MM.1S (cell line): ENCODE measurements around the gene ENOX1.

Experiments
- DNase-seq: peaks from one replicate; pipeline ENCODE4 v3.0.0-alpha.2; 2015
- H2AFZ ChIP-seq: fragments of 300-600 bp; sonication (generic); 2 replicates; pipeline ENCODE4 v1.6.0; 2016; ENCODE audit warnings: antibody characterized with exemption, low read length
- H3F3A ChIP-seq: fragments of 300-600 bp; sonication (generic); 2 replicates; pipeline ENCODE4 v1.6.1; 2016; ENCODE audit warnings: mild to moderate bottlenecking, antibody characterized with exemption, low read length, moderate library complexity, mixed read lengths; ENCODE audit not compliant: insufficient read depth
- H3K27ac ChIP-seq: fragments of 300-600 bp; sonication (generic); 2 replicates; pipeline ENCODE4 v1.5.1; 2016; ENCODE audit warnings: mild to moderate bottlenecking, low read length
- H3K27me3 ChIP-seq: fragments of 300-600 bp; sonication (generic); replicated peaks from 2 replicates; pipeline ENCODE4 v1.6.0; 2016; ENCODE audit warnings: low read length; ENCODE audit not compliant: insufficient read depth
- H3K36me3 ChIP-seq: fragments of 300-600 bp; sonication (generic); replicated peaks from 2 replicates; pipeline ENCODE4 v1.6.1; 2016; ENCODE audit warnings: mild to moderate bottlenecking, low read length, mixed read lengths; ENCODE audit not compliant: insufficient read depth
- H3K4me1 ChIP-seq: fragments of 300-600 bp; sonication (generic); 2 replicates; pipeline ENCODE4 v1.6.1; 2016; ENCODE audit warnings: low read length, mixed read lengths
- H3K4me2 ChIP-seq: fragments of 300-600 bp; sonication (generic); 2 replicates; pipeline ENCODE4 v1.6.0; 2016; ENCODE audit warnings: low read depth, low read length
- H3K4me3 ChIP-seq: fragments of 300-600 bp; sonication (generic); 2 replicates; pipeline ENCODE4 v1.5.1; 2016; ENCODE audit warnings: low read length, mixed read lengths
- H3K79me2 ChIP-seq: fragments of 300-600 bp; sonication (generic); 2 replicates; pipeline ENCODE4 v1.6.1; 2016; ENCODE audit warnings: mixed run types, low read length, mixed read lengths
- H3K9ac ChIP-seq: fragments of 300-600 bp; sonication (generic); 2 replicates; pipeline ENCODE4 v1.6.1; 2016; ENCODE audit warnings: low read length, mixed read lengths
- H3K9me2 ChIP-seq: fragments of 300-600 bp; sonication (generic); replicated peaks from 2 replicates; pipeline ENCODE4 v1.6.1; 2016; ENCODE audit warnings: mild to moderate bottlenecking, low read length, mixed read lengths; ENCODE audit not compliant: insufficient read depth
- H3K9me3 ChIP-seq: fragments of 300-600 bp; sonication (generic); replicated peaks from 2 replicates; pipeline ENCODE4 v1.6.1; 2016; ENCODE audit warnings: mild to moderate bottlenecking, low read length, mixed read lengths; ENCODE audit not compliant: insufficient read depth
- H4K20me1 ChIP-seq: fragments of 300-600 bp; sonication (generic); 2 replicates; pipeline ENCODE4 v1.6.1; 2016; ENCODE audit warnings: mild to moderate bottlenecking, low read length, moderate library complexity, mixed read lengths; ENCODE audit not compliant: insufficient read depth
- CTCF ChIP-seq: fragments of 300-600 bp; sonication (generic); IDR thresholded peaks from 2 replicates; pipeline ENCODE4 v1.5.1; 2016; ENCODE audit warnings: antibody characterized with exemption, low read length, mixed read lengths
- EZH2 ChIP-seq: fragments of 300-600 bp; sonication (generic); optimal IDR thresholded peaks from 2 replicates; pipeline ENCODE3; 2017; ENCODE audit warnings: low read depth, mild to moderate bottlenecking, antibody characterized with exemption, low read length, mixed read lengths
- EZH2phosphoT487 ChIP-seq: fragments of 300-600 bp; sonication (generic); IDR thresholded peaks from 2 replicates; pipeline ENCODE4 v1.6.1; 2018; ENCODE audit warnings: antibody characterized with exemption, low read length

Gene ENOX1

GRCh38 chr13:43278127-43278526, 508.6 kb downstream of the ENOX1 start:
- no peaks in the 10 kb centered on the region for H3K27me3 ChIP-seq
- H2AFZ ChIP-seq, result no peak overlapping the region
- no peaks in the 10 kb centered on the region for H3K4me1 ChIP-seq
- no peaks in the 10 kb centered on the region for H3K9me2 ChIP-seq
- DNase-seq, result no peak
- no peaks in the 10 kb centered on the region for H3F3A ChIP-seq
- TF ChIP-seq EZH2phosphoT487 (no peak), EZH2 (no peak), CTCF (no peak)
- no peaks in the 10 kb centered on the region for H3K79me2 ChIP-seq
- H3K4me3 ChIP-seq, result no peak overlapping the region
- no peak overlapping the region for H3K9ac ChIP-seq
- no peak overlapping the region for H3K27ac ChIP-seq
- no peaks in the 10 kb centered on the region for H3K9me3 ChIP-seq
- H3K4me2 ChIP-seq, result no peak overlapping the region
- H4K20me1 ChIP-seq, result no peaks in the 10 kb centered on the region
- no peaks in the 10 kb centered on the region for H3K36me3 ChIP-seq

GRCh38 chr13:43277142-43277541, 509.6 kb downstream of the ENOX1 start:
- DNase-seq, result no peak
- H2AFZ ChIP-seq, result no peak overlapping the region
- no peaks in the 10 kb centered on the region for H3K4me1 ChIP-seq
- H3K4me2 ChIP-seq, result no peak overlapping the region
- H3K79me2 ChIP-seq, result no peaks in the 10 kb centered on the region
- TF ChIP-seq CTCF (no peak), EZH2 (no peak), EZH2phosphoT487 (no peak)
- H3K9ac ChIP-seq, result no peak overlapping the region
- no peaks in the 10 kb centered on the region for H3K9me3 ChIP-seq
- H3K36me3 ChIP-seq, result no peaks in the 10 kb centered on the region
- no peaks in the 10 kb centered on the region for H4K20me1 ChIP-seq
- H3K27ac ChIP-seq, result no peak overlapping the region
- H3K9me2 ChIP-seq, result no peaks in the 10 kb centered on the region
- H3F3A ChIP-seq, result no peaks in the 10 kb centered on the region
- no peak overlapping the region for H3K4me3 ChIP-seq
- no peaks in the 10 kb centered on the region for H3K27me3 ChIP-seq

- H3K36me3 ChIP-seq, result no peaks in the 10 kb centered on the region
- no peaks in the 10 kb centered on the region for H3F3A ChIP-seq
- H2AFZ ChIP-seq, result no peak overlapping the region
- no peak overlapping the region for H3K9ac ChIP-seq
- H3K4me1 ChIP-seq, result no peaks in the 10 kb centered on the region
- H3K79me2 ChIP-seq, result no peaks in the 10 kb centered on the region
- H3K9me3 ChIP-seq, result no peaks in the 10 kb centered on the region
- H3K27me3 ChIP-seq, result no peaks in the 10 kb centered on the region
- H3K4me3 ChIP-seq, result no peak overlapping the region
- no peak overlapping the region for H3K4me2 ChIP-seq
- H4K20me1 ChIP-seq, result no peaks in the 10 kb centered on the region
- TF ChIP-seq CTCF (no peak), EZH2 (no peak), EZH2phosphoT487 (no peak)
- DNase-seq, result no peak
- H3K27ac ChIP-seq, result no peak overlapping the region
- no peaks in the 10 kb centered on the region for H3K9me2 ChIP-seq
These were observed 511.9 kb downstream of the ENOX1 start for GRCh38 chr13:43274881-43275280.
